ENCODE data around the gene ATP2B2. TPM values are rescaled to one million over a fixed set of nuclear protein-coding genes. Genes with fewer than 3 reads are reported as not detected.

Gene ATP2B2
- total and polyA plus RNA-seq, 9 of the 15 experiments (the other 6 are each of a cell fraction or from before 2014, with no cell fraction given), result 0.06 TPM; not detected in 8

DNA sequence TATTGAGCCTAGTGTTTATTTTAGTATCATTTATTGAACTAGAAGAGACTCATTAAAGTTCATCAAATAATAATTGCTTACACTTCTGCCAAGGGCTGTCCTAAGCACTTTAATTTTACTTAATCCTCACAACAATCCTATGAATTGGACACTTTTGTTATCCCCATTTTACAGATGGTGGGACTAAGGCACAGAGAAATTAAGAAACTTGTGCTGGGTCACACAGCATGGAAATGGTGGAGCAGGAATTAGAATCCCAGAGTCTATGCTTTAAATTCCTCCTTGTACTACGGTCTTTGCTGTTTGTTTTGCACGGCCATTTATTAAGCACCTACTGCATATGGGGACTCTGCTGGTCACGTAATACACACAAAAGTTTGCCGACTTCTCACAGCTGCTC is 7.9 kb downstream of the ATP2B2 start (continued):
- TF ChIP-seq, protein P1, sequence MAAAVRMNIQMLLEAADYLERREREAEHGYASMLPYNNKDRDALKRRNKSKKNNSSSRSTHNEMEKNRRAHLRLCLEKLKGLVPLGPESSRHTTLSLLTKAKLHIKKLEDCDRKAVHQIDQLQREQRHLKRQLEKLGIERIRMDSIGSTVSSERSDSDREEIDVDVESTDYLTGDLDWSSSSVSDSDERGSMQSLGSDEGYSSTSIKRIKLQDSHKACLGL (CRISPR knock-in tag; IDR thresholded peaks at IDR 0.05; ENCODE audit: borderline replicate concordance, poor library complexity, severe bottlenecking), result no peak
- TF ChIP-seq ZNF780A (CRISPR knock-in tag; IDR thresholded peaks at IDR 0.05) (no peak), TCFL5 (CRISPR knock-in tag; conservative IDR thresholded peaks at IDR 0.05) (no peak), HDAC2 (IDR thresholded peaks at IDR 0.05) (0 out of 2 replicates have a peak, but pooled peaks have one; percentile 19), HDAC1 (IDR thresholded peaks at IDR 0.05) (no peak)
- TF ChIP-seq, protein P2, sequence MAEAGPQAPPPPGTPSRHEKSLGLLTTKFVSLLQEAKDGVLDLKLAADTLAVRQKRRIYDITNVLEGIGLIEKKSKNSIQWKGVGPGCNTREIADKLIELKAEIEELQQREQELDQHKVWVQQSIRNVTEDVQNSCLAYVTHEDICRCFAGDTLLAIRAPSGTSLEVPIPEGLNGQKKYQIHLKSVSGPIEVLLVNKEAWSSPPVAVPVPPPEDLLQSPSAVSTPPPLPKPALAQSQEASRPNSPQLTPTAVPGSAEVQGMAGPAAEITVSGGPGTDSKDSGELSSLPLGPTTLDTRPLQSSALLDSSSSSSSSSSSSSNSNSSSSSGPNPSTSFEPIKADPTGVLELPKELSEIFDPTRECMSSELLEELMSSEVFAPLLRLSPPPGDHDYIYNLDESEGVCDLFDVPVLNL (CRISPR knock-in tag; IDR thresholded peaks at IDR 0.05; ENCODE audit: low read depth), result no peak

DNA sequence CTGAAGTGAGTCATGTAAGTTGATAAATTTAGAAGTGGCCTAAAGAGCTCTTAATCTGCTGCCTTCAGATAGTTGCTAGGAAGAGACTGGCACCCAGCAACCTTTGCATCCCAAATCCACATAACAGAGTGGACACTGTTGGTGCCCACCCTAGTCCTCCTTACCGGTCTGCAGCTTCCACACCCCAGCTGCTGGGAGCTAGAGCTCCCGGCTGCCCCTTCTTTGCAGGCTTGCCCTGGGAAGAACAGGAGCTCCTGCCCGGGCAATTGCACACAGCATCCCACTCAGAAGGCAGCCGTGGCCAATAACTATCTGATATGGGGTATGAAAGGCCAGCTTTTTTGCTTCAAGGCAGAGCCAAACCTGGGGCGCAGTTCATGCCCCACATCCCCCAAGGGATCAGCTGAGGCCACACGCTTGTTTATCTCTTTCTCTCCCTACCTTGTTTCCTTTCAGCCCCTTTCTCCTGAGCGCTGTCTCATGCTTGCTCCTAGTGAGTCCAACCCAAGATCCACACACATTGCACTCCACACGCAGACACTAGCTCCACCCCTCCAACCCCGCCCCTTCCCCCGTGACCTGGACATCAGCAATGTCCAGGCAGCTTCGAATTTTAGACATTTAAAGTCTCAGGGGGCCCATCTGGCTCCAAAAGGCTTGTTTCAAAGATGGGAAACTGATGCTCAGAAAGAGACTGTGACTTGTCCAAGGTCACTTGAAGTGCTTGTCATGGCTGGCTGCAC is 9.1 kb downstream of the ATP2B2 start:
- POLR2A ChIA-PET, result interaction anchor here (0.7 to 0.9 kb wide), 3 partner anchors 71 to 510 kb away, joined by 3 to 4 read pairs (median 3); no protein-coding TSS in a partner anchor
- Histone ChIP-seq H3K27ac (ENCODE audit: extremely low read depth, low read depth, low read length) (no peak overlapping the region), H3K4me3 (no peak overlapping the region), H3K27me3 (ENCODE audit: control insufficient read depth in 2 of 2, insufficient read depth in 2 of 2, low read length in 2 of 2) (peaks cover 18 to 46% of the 10 kb centered on the region in 2 experiments; a peak in 4 of 5 replicates), H3K79me2 (ENCODE audit: control insufficient read depth, insufficient read depth, low read length) (no peaks in the 10 kb centered on the region), H3K9me1 (ENCODE audit: control insufficient read depth, insufficient read depth, low read length) (no peaks in the 10 kb centered on the region), H3K4me2 (ENCODE audit: insufficient read depth, low read length) (no peak overlapping the region), H3K36me3 (ENCODE audit: control insufficient read depth, insufficient read depth, low read length) (no peaks in the 10 kb centered on the region), H4K20me1 (replicated peaks; ENCODE audit: control insufficient read depth, insufficient read depth, low read length) (peaks cover 20% of the 10 kb centered on the region), H3K4me1 (replicated peaks in 1 of 2; ENCODE audit: control insufficient read depth in 2 of 2, insufficient read depth in 2 of 2, low read length in 2 of 2) (peaks cover 0 to 9% of the 10 kb centered on the region in 2 experiments; a peak in 1 of 5 replicates), H3K9ac (ENCODE audit: insufficient read depth in 1 of 2, low read depth in 2 of 2, low read length in 2 of 2) (no peak overlapping the region), H3K9me3 (replicated peaks; ENCODE audit: control insufficient read depth, insufficient read depth, low read depth, low read length) (no peaks in the 10 kb centered on the region), H2AFZ (ENCODE audit: low read depth, low read length) (no peak overlapping the region)
- ATAC-seq (peak; percentile 43), DNase-seq (ENCODE audit: extremely low read depth in 1 of 4, low spot score in 3 of 4) (no peak), FAIRE-seq (no peak)
- intact Hi-C loops (cut with micrococcal nuclease), result no loop called here
- 2% methylated on average over 11 of the region's 11 CpGs for WGBS (ENCODE audit: insufficient coverage, low coverage, missing lambda C conversion rate)
- no TSS peak for BruUV-seq (replicated peaks)
- in situ Hi-C loops (cut with MboI), result no loop called here
- CTCF ChIA-PET (ENCODE audit: low intra/inter-chr PET ratio), result no interaction called here
- TF ChIP-seq TCF3 (CRISPR knock-in tag; IDR thresholded peaks at IDR 0.05) (no peak), L3MBTL2 (IDR thresholded peaks at IDR 0.05) (no peak)
